ENCODE data around the gene GKAP1.

GKAP1 gene

DNA sequence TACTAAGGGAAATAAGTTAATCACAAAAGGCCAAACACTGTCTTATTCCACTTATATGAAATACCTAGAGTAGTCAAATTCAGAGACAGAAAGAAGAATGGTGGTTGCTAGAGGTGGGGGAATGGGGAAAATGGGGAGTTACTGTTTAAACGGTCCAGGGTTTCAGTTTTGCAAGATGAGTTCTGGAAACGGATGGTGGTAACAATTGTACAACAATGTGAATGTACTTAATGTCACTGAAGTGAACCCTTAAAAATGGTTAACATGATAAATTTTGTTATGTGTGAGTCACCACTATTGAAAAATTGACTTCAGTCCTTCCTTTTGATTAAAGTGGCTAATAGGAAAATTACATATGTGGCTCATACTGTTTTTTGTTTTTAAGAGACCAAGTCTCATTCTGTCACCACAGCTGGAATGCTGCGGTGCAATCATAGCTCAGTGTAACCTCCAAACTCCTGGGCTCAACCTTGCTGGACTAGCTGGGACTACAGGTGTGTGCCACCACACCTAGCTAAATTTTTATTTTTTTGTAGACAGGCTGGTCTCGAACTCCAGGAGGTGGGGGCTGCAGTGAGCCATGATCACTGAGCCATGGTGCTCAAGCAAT, 118.5 kb downstream of the GKAP1 start:
- ChIA-PET POLR2A (ENCODE audit: low non-redundant PET) (interaction anchor here (0.6 kb wide), 1 partner anchor 12 kb away, joined by 3 read pairs; no protein-coding TSS in a partner anchor), CTCF (no interaction called here)
- no peak for DNase-seq (ENCODE audit: low spot score)
- no peak overlapping the region for H3K27ac ChIP-seq
- TF ChIP-seq, protein P1, sequence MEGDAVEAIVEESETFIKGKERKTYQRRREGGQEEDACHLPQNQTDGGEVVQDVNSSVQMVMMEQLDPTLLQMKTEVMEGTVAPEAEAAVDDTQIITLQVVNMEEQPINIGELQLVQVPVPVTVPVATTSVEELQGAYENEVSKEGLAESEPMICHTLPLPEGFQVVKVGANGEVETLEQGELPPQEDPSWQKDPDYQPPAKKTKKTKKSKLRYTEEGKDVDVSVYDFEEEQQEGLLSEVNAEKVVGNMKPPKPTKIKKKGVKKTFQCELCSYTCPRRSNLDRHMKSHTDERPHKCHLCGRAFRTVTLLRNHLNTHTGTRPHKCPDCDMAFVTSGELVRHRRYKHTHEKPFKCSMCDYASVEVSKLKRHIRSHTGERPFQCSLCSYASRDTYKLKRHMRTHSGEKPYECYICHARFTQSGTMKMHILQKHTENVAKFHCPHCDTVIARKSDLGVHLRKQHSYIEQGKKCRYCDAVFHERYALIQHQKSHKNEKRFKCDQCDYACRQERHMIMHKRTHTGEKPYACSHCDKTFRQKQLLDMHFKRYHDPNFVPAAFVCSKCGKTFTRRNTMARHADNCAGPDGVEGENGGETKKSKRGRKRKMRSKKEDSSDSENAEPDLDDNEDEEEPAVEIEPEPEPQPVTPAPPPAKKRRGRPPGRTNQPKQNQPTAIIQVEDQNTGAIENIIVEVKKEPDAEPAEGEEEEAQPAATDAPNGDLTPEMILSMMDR (conservative IDR thresholded peaks at IDR 0.05; ENCODE audit: low read depth): no peak

DNA sequence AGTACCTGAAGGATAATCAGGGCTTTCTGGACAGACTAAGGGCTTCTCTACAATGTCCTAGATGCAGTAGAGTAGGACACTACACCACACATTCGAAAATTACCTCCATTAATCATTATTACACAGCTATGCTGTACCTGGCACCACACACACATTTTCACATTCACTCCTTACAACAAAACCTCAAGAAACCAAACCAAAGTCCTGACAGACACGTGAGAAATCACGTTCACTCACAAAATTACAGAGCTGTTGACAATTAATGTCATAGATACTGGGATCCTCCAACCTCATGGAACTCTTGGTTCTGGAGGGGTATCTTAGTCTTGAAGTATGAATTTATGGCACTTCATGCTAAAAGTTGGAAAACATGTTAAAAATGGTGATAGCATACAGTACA, 126.1 kb downstream of the GKAP1 start:
- DNase-seq (ENCODE audit: low spot score): no peak
- ChIA-PET CTCF (no interaction called here), POLR2A (ENCODE audit: low non-redundant PET) (interaction anchor here (0.6 kb wide), 1 partner anchor 13 kb away, joined by 3 read pairs; no protein-coding TSS in a partner anchor)
- TF ChIP-seq, protein P1 (conservative IDR thresholded peaks at IDR 0.05; ENCODE audit: low read depth): no peak
- no peak overlapping the region for H3K27ac ChIP-seq
